Measurements from ENCODE around the gene SYCE1. TPM values are rescaled to one million over a fixed set of nuclear protein-coding genes. Genes with fewer than 3 reads are reported as not detected.
"Not testable (repeated sequence)": the region's sequence is repeated elsewhere in the genome, so short reads cannot be mapped to it uniquely, and the experiment has no call there.

Gene SYCE1
- total RNA-seq, 1 donor from 2014 or later, result 0.35 TPM

DNA sequence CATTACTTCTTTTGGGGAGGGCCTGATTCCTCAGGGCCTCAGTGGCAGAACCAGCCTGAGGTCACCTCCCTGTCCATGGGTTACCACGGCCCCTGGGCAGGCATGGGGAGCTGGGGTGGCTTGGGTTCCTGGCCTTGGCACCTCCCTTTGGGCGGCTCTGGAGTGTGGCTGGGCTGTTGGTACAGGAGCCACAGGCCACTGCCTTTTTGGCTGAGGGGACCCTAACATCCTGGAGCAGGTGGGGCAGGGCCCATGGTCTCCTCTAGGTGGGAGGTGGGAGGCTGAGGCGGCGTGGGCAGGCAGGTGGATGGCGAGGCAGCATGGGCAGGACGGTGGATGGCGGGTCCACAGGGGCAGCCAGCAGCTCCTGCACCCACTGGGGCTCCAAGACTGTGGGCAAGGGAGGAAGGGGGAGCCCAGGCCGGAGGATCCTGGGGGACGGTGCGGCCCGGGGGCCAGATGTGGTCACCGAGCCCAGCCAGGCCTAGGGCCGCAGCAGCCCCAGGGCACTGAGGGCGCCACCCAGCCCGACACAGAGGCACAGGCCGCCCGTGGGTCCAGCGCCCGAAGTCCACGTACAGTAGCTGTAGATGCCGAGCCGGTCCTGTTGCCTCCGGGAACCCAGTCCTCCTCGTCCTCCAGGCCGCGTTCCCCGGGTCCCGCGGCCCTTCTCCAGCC is 2.4 kb upstream of the SYCE1 start:
- ATAC-seq, result no peak
- intact Hi-C loops (cut with DNase I), result no loop called here
- peak; percentile 62 for DNase-seq (ENCODE audit: missing footprints)

DNA sequence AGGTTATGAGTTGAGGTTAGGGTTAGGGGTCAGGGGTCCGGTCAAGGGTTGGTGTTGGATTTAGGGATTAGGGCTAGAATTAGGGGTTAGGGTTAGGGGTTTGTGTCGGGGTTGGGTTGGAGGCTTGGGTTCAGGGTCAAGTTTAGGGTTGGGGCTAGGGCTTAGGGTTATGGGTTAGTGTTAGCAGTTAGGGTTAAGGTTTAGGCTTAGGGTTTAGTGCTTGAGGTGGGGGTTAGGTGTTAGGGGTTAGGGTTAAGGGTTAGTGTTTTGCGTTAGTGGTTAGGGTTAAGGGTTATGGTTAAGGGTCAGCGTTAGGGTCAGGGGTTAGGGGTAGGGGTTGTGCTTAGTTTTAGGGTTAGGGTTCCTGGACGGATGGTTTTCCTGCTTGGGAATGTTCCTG is 1.7 kb upstream of the SYCE1 start:
- intact Hi-C loops (cut with DNase I), result no loop called here
- no peak for ATAC-seq

DNA sequence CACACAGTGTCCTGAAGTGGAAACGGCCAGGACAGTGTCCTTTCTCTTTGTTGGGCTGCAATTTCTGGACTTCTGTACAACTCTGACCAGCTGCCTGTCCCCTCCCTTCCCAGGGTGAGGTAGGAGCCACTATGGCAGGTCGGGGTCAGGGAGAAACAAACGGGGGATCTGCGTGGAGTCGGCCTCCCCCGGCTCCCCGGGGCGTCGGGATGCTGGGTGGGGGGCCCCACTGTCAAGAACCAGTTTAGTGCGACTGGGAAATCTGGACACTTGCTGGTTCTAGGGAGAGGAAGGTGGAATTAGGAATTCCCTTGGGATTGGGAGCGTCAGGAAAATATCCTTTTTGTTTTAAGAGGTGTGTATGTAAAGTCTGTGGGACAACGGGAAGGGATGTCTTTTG is 567 bp downstream of the SYCE1 start:
- no peak for ATAC-seq
- intact Hi-C loops (cut with DNase I), result no loop called here
- DNase-seq (ENCODE audit: missing footprints), result no peak

More for the DNA sequence above, 1.7 kb upstream of the SYCE1 start:
- DNase-seq (ENCODE audit: missing footprints), result no peak

DNA sequence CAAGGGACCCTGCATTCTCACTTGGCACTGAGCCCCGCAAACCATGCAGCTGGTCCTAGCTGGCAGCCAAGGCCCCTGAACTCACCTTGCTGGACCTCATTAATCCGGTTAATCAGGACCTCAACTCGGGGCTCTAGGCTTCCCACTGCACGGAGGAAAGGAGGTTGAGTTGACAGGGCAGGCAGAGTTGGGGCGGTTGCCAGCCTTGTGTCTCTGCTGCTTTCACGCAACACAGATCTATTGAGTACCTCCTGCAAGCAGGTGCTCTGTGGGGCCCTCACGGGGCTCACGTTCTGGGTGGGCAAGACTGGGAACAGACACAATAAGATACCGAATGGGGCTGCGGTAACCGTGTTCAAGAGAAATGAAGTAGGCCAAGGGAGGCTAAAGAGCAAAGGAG is 6.2 kb downstream of the SYCE1 start:
- no peak for ATAC-seq
- intact Hi-C loops (cut with DNase I), result no loop called here
- no peak for DNase-seq (ENCODE audit: missing footprints)

DNA sequence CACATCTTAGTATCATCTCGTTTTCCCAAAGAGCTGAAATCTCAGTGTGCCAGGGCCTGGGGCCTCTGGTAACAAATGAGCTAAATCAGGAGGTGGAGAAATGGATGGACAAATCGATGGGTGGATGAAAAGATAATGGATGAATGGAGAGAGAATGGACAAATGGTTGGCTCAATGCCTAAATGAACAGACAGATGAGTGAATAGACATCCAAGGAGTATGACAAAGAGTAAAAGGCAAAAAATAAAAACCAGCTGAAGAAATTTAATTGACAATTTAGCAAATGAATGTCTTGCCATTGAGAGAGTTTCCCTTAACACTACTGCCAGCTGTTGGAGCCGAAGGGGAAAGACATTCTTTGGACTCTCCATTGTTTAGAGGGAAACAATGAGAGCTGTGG is 8.0 kb downstream of the SYCE1 start:
- DNase-seq (ENCODE audit: missing footprints), result no peak
- no peak for ATAC-seq
- intact Hi-C loops (cut with DNase I), result no loop called here

DNA sequence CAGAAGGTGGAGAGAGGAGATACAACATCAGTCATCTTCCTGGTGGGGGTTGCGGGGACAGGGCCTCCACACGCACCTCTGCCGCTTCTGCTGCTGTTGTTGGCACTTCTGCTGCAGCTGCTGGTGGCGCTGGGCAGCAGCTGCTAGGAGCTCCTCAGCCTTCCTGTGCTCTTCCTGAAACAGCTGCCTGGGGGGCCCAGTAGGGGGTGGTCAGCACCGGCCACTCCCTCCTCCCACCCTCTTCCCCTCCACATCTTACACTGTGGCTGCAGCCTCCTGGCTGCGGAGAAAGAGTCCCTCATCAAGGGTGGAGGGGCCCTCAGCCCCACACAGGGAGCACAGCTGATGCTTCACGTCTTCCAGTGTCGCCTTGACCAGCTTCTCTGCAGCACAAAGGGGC is 9.9 kb downstream of the SYCE1 start:
- ATAC-seq (no peak), DNase-seq (ENCODE audit: missing footprints) (no peak)
- intact Hi-C loops (cut with DNase I), result no loop called here

DNA sequence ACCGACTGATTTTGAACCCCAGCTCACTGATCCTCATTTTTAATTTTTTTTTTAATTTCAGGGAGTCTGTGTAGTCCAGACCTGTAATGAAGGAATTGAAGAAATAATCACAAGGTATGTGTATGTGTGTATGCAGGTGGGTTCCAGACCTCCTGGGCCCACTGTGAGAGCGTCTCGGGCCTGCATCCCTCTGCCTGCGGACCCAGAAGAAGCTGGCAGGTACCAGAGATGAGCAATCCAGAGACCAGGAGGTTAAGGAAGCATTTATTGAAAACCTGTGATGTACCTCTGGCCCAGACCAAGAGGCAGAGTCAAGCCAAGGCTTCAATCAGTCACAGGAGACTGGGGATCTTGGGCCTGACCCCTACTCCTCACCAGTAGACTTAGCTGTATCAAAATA is 10.8 kb downstream of the SYCE1 start:
- intact Hi-C loops (cut with DNase I), result no loop called here
- no peak for ATAC-seq

DNA sequence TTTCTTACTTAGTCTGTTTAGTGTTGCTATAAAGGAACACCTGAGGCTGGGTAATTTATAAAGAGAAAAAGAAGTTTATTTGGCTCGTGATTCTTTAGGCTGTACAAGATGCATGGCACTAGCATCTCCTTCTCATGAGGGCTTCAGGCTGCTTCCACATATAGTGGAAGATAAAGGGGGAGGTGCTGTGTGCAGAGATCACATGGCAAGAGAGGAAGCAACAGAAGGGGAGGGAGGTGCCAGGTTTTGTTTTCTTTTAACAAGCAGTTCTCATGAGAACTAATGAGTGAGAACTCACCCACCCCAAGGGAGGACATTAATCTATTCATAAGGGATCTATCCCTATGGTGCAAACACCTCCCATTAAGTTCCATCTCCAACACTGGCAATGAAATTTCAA is 20.9 kb downstream of the SYCE1 start:
- intact Hi-C loops (cut with DNase I), result no loop called here

More for the DNA sequence above, 10.8 kb downstream of the SYCE1 start:
- DNase-seq (ENCODE audit: missing footprints), result no peak

DNA sequence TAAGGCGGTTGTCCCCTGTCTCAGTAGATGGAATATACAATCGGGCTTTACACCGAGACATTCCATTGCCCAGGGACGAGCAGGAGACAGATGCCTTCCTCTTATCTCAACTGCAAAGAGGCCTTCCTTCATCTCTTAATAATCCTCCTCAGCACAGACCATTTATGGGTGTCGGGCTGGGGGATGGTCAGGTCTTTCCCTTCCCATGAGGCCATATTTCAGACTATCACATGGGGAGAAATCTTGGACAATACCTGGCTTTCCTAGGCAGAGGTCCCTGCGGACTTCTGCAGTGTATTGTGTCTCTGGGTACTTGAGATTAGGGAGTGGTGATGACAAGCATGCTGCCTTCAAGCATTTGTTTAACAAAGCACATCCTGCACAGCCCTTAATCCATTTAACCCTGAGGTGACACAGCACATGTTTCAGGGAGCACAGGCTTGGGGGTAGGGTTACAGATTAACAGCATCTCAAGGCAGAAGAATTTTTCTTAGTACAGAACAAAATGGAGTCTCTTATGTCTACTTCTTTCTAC is 23.9 kb downstream of the SYCE1 start:
- ATAC-seq; DNase-seq (ENCODE audit: missing footprints); intact Hi-C loops (cut with DNase I): not testable (repeated sequence)

More for the DNA sequence above, 20.9 kb downstream of the SYCE1 start:
- ATAC-seq (no peak), DNase-seq (ENCODE audit: missing footprints) (no peak)

DNA sequence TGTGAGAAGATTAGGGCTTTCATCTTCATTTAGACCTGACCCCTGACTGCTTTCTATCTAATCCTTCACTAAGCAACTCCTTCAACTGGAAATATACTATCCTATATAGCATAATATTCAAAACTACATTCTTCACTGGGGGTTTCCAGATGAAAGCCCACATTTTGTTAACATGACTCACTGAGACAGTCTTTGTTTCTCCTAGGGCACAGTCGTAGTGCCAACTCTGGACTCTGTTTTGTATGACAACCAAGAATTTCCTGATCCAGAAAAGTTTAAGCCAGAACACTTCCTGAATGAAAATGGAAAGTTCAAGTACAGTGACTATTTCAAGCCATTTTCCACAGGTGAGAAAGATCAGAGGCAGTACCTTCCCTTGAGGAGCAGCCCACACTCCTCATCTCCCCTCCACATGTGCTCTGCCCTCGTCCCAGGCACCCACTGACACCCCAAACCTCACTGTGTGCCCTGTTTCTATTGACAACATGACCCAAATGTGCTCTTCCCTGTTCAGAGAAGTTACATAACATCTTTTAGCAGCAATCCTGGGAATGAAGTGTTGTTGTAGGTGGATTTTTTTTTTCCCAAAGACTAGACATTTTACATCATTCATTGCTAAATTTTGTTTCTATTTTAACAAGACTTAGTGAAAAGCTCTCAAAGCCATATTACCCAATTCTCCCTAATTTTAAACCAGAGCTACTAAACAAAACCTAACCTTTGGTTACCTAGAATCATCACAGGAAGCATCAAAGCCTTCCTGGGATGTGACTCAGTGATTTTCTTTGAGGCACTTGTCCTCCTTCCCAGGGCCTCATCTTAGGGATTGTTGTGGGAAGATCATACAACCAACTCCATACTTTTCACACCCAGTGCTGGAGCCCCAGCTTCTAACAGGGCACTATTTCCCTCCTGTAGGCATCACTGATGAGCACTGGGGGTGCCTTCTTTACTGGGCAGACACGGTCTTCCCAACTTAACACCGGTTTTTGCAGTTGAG is 27.5 kb downstream of the SYCE1 start:
- DNase-seq (ENCODE audit: missing footprints) (no peak), ATAC-seq (no peak)
- intact Hi-C loops (cut with DNase I), result no loop called here

DNA sequence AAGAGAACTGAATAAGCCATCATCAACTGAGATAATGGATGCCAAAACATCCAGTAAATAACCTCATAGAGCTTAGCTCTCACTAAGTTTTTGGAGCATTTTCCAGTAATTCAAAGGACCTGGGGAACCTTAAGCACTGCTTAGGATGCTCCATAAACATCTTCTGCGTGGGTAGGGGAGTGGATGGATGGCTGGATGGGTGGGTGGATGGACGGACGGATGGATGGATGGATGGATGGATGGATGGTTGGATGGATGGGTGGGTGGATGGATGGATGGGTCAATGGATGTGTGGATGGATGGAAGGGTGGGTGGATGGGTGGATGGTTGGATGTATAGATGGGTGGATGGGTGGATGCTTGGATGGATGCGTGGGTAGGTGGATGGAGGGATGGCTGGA is 29.2 kb downstream of the SYCE1 start:
- intact Hi-C loops (cut with DNase I), result no loop called here
- DNase-seq (ENCODE audit: missing footprints) (no peak), ATAC-seq (no peak)

DNA sequence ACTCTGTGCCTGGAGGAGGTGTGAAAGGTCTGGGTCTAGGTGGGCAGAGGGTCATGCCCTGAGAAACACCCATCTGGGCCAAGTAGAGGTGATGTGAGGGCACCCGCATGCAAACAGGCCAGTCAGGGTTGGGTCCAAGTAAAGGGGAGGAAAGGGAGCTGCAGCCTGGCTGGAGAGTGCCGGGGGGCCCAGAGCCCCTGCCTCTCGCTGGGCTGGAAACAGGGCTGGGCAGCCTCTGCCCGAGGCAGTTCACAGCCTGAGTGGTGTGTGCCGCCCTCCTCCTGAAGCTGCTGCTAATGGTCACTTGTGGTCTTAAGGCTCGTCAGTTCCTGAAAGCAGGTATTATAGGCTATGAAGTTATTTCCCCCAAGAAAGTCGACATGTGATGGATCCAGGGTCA is 31.0 kb downstream of the SYCE1 start:
- ATAC-seq (no peak), DNase-seq (ENCODE audit: missing footprints) (no peak)
- intact Hi-C loops (cut with DNase I), result no loop called here

DNA sequence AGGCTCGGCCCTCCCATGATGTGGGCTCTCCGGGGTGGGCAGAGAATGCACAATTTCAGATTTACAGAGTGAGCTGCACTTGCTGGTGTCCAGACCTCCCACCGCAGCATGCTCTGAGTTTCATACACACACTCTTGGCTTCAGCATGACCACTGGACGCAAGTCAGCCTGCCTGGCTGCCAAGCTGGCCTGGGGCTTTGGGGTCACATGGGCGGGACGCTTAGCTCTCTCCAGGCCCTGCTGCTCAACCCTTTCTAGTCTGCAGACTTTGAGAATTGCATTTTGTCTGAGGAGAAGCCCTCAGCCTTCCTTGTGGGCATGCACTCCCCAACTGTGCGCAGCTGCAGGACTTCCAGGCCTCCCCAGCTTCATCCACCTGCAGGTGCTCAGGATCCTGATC is 32.5 kb downstream of the SYCE1 start:
- DNase-seq (ENCODE audit: missing footprints) (no peak), ATAC-seq (no peak)
- intact Hi-C loops (cut with DNase I), result no loop called here

DNA sequence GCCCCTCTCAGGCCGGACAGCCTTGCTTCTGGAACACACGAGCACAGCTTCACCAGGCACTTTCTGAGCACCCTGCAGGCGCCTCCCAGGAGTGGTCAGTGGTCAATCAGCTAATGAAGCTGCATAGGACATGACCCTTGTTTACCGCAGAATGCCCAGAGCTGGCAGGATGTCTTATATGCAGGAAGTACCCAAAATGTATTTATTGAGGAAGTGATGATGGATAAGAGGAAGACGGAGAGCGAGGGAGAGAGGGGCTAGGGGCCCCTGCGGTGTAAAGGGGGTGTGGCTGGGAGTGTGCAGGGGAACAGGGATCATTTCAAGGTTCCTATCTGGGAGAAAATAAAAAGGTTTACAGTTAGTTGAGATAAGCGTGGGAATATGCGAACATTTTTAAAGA is 34.9 kb downstream of the SYCE1 start:
- ATAC-seq, result no peak
- intact Hi-C loops (cut with DNase I), result no loop called here

DNA sequence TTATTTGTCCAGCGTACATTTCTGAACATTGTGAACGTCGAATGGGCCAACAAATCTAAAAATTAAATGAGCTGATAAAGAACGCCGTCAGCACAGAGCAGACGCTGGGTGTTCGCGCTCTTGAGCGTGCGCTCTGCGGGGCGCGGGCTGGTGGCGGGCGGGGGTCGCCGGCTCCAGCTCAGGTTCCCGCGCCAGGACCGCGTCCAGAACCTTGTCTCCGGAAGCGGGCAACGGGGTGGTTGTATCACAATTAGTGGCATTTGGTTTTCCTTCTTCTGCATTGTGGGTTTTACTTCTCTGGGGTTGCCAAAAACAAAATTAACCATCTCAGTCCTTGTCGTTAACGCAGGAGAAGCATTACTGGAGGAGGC is 35.8 kb downstream of the SYCE1 start:
- intact Hi-C loops (cut with DNase I), result no loop called here

More for the DNA sequence above, 34.9 kb downstream of the SYCE1 start:
- DNase-seq (ENCODE audit: missing footprints), result no peak

DNA sequence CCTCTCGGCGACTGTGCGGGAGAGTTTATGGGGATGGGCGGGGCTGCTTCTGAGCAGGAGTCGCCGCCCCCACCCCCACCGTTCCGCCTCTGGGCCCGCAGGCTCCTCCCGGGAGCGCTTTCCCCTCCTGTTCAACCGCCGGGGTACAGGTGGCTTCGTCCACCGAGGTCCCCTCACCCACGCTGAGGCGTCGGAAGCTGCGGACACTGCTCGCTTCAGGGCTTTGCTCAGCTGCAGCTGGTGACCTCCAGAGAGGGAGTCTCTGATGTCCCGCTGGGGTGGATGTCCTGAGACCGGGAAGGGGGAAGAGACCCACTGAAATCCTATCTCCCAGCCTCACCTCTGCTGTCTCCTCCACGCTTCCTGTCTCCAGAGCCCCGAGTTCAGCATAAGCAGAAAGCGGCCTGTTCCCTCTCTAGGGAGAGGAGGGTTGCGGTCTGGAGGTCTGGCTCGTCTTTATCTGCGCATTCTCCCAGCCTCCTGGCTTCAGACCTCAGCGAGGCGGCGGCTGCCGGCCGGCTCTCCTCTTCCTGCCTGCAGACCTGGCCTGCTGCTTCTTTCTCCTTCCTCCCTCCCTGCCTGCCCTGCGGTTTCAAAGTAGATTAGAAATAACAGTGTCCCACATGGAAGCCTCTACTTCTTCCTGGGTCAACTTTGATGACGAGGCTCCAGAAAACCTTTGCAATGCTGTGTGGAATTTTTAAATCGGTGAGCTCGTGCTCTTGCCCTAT is 36.4 kb downstream of the SYCE1 start:
- intact Hi-C loops (cut with DNase I), result no loop called here
- DNase-seq (ENCODE audit: missing footprints), result no peak
- ATAC-seq, result peak; percentile 36

More for the DNA sequence above, 35.8 kb downstream of the SYCE1 start:
- ATAC-seq (no peak), DNase-seq (ENCODE audit: missing footprints) (no peak)

DNA sequence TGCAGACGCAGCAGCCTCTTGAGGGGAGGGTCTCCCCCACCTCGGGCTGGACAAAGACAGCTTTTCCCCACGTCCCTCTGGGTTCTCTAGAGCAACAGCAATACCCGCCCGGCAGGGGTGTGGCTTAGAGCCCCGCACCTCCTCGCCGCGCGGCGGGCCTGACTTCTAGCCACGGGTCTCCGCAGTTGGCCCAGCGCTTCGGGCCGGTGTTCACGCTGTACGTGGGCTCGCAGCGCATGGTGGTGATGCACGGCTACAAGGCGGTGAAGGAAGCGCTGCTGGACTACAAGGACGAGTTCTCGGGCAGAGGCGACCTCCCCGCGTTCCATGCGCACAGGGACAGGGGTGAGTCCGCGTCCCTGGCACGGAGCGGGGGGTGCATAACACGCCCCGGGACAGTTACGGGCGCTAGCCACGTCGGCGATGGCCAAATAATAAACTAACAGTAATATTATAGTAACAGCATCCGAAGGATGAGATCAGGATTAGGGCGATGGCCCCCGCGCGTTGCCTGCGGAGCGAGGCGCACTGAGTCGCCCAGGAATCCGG is 37.0 kb downstream of the SYCE1 start:
- ATAC-seq, result peak; percentile 11
- intact Hi-C loops (cut with DNase I), result no loop called here
- no peak for DNase-seq (ENCODE audit: missing footprints)

DNA sequence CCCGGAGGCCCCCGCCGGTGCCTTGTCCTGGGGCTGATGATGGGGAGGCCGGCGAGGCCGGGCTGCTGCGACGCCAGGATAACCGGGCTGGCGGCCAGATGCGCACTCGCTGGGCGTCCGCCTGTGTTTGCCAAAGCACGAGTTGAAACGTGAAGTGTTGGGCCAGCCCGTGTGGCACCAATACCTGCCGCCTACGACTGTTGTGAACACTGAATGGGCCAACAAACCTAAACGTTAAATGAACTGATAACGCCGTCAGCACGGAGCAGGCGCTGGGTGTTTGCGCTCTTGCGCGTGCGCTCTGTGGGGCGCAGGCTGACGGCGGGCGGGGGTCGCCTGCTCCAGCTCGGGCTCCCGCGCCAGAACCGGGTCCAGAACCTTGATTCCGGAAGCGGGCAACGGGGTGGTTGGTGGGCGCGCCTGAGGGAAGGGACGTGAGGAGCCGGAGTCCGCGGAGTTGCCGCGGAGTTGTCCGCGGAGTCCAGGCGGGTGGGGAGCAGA is 37.6 kb downstream of the SYCE1 start:
- ATAC-seq (no peak), DNase-seq (ENCODE audit: missing footprints) (no peak)
- intact Hi-C loops (cut with DNase I), result no loop called here
